22Rv1 (cell line): ENCODE data around the gene PHF12.

Experiments used
- CTCF ChIP-seq: fragments of 450-650 bp; IDR thresholded peaks from 2 replicates; pipeline ENCODE4 v1.5.1; 2017; ENCODE audit warnings: mild to moderate bottlenecking
- ZFX ChIP-seq: fragments of 450-650 bp; IDR thresholded peaks from 2 replicates; pipeline ENCODE4 v1.6.1; 2017; ENCODE audit warnings: antibody characterized with exemption, borderline replicate concordance

GRCh38 chr17:28944343-28944742, 7.0 kb downstream of the PHF12 start:
- TF ChIP-seq CTCF (no peak), ZFX (no peak)
